Measurements from ENCODE around the gene LRRC37A3. TPM values are rescaled to one million over a fixed set of nuclear protein-coding genes. Genes with fewer than 3 reads are reported as not detected.
"Not testable (repeated sequence)": the region's sequence is repeated elsewhere in the genome, so short reads cannot be mapped to it uniquely, and the experiment has no call there.

LRRC37A3 gene
- total RNA-seq, 1 donor from 2014 or later = 10.5 TPM

DNA sequence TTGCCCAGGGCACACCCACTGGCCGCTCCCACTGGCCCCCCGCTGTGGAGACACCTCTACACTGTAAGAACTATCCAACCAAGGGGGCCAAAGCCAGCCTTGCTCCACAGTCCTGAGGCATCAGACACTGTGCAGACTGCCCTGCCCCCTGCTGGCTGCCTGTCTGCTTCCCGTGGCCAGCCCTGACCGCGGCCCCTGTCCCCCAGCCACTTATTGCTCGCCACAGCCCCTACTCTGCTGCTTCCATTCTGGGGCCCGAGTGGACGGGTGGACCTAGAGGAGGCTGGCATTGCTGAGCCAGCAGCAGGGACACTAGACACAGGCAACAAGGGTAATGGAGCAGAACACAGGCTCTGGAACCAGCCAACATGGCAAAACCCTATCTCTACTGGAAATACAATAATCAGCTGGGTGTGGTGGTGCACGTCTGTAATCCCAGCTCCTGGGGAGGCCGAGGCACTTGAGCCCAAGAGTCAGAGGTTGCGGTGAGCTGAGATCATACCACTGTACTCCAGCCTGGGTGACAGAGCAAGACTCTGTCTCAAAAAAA is 19.7 kb upstream of the LRRC37A3 start:
- peaks cover 6% of the 10 kb centered on the region for H3K4me1 Mint-ChIP-seq (ENCODE audit: low read depth)
- no peaks in the 10 kb centered on the region for H3K36me3 Mint-ChIP-seq (ENCODE audit: low read depth)
- intact Hi-C loops (cut with micrococcal nuclease) = loop anchor here (10.0 kb wide), 1 partner anchor 164 kb away; no protein-coding TSS in a partner anchor
- H3K27ac Mint-ChIP-seq = no peak overlapping the region
- DNase-seq (ENCODE audit: low spot score) = no peak
- H3K9me3 Mint-ChIP-seq = no peaks in the 10 kb centered on the region
- H3K4me3 Mint-ChIP-seq (ENCODE audit: low read depth) = no peak overlapping the region
- peaks cover 2% of the 10 kb centered on the region for H3K27me3 Mint-ChIP-seq (ENCODE audit: low read depth)

DNA sequence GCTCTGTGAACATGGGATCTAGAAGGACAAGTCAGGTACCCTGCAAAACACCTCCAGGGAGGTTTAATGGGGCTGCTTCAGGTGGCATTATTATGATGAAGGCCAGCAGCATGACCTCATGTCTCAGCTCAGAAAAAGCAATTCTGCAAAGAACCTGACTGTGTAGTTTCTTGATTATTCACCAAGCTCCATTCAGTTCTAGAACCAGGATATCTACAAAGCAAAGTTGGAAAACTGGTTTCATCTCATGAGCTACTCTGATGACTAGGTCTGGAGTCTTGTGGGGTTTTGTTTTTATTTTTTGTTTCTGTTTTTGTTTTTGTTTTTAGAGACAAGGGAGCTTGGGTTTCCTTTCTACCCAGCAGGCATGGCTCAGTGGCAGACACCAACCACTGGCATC is 19.0 kb upstream of the LRRC37A3 start:
- peaks cover 6% of the 10 kb centered on the region for H3K4me1 Mint-ChIP-seq (ENCODE audit: low read depth)
- no peak for DNase-seq (ENCODE audit: low spot score)
- no peaks in the 10 kb centered on the region for H3K36me3 Mint-ChIP-seq (ENCODE audit: low read depth)
- H3K4me3 Mint-ChIP-seq (ENCODE audit: low read depth) = no peak overlapping the region
- peaks cover 2% of the 10 kb centered on the region for H3K27me3 Mint-ChIP-seq (ENCODE audit: low read depth)
- H3K9me3 Mint-ChIP-seq = no peaks in the 10 kb centered on the region
- no peak overlapping the region for H3K27ac Mint-ChIP-seq
- intact Hi-C loops (cut with micrococcal nuclease) = loop anchor here (10.0 kb wide), 1 partner anchor 163 kb away; no protein-coding TSS in a partner anchor

DNA sequence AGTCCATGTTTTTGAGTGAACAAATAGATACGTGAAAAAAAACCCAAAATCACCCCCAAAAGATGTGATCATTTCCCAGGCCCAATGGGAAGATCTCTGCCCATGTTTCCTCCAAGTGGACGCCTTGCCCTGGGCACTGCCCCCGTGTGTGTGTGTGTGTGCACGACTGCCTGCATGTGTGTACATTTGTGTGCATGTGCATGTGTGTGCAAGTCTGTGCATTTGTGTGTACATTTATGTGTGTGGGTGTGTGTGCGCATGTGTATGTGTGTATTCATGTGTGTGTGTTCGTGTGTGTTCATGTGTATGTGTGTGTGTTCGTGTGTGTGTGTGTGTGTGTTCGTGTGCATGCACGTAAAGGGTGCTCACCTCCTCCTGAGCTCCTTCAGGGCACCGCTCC is 16.8 kb upstream of the LRRC37A3 start:
- no peaks in the 10 kb centered on the region for H3K9me3 Mint-ChIP-seq
- intact Hi-C loops (cut with micrococcal nuclease) = loop anchor here (10.0 kb wide), 1 partner anchor 161 kb away; no protein-coding TSS in a partner anchor
- no peak overlapping the region for H3K4me3 Mint-ChIP-seq (ENCODE audit: low read depth)

DNA sequence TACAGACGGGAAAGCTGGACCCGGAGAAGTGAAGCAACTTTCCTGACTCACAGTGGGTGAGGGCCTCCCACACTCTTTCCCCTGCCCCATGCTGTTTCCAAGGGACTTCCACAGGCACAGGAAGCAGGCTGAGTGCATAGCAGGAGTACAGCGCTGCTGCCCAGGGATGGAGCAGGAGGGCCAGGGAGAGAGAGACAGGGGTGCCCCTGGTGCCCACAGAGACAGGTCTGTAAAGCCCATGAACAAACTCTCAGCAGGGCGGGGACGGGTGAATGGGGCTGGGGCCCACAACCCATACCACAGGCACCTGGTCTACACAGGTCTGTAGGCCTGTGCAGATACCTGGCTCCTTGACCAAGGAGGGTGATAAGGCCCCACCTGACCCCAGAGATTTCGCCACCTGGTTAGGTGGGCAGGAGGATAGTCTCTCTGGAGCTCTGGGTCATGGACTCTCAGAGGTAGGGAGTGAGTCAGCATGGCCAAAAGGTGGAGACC is 15.1 kb upstream of the LRRC37A3 start:
- not testable (repeated sequence) for H3K27ac Mint-ChIP-seq; H3K36me3 Mint-ChIP-seq (ENCODE audit: low read depth); H3K4me3 Mint-ChIP-seq (ENCODE audit: low read depth); H3K27me3 Mint-ChIP-seq (ENCODE audit: low read depth); DNase-seq (ENCODE audit: low spot score); H3K9me3 Mint-ChIP-seq
- intact Hi-C loops (cut with micrococcal nuclease) = loop anchor here (10.0 kb wide), 1 partner anchor 160 kb away; no protein-coding TSS in a partner anchor
- peaks cover 16% of the 10 kb centered on the region for H3K4me1 Mint-ChIP-seq (ENCODE audit: low read depth)

More for the DNA sequence above, 16.8 kb upstream of the LRRC37A3 start:
- Mint-ChIP-seq H3K36me3 (ENCODE audit: low read depth) (no peaks in the 10 kb centered on the region), H3K27ac (no peak overlapping the region), H3K4me1 (ENCODE audit: low read depth) (peaks cover 6% of the 10 kb centered on the region), H3K27me3 (ENCODE audit: low read depth) (no peaks in the 10 kb centered on the region)
- DNase-seq (ENCODE audit: low spot score) = no peak

DNA sequence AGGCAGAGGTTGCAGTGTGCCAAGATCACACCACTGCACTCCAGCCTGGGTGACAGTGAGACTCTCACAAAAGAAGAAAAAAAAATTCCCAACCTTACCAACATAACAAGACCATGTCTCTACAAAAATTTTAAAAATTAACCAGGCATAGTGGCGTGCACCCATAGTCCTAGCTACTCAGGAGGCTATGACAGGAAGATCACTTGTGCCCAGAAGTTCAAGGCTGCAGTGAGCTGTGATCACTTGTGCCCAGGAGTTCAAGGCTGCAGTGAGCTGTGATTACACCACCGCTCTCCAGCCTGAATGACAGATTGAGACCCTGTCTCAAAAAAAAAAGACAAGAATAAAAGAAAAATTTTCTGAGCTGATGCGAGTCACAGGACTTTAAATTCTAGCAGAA is 13.6 kb upstream of the LRRC37A3 start:
- not testable (repeated sequence) for H3K27me3 Mint-ChIP-seq (ENCODE audit: low read depth); H3K4me3 Mint-ChIP-seq (ENCODE audit: low read depth); H3K27ac Mint-ChIP-seq; H3K9me3 Mint-ChIP-seq; DNase-seq (ENCODE audit: low spot score); H3K36me3 Mint-ChIP-seq (ENCODE audit: low read depth)
- H3K4me1 Mint-ChIP-seq (ENCODE audit: low read depth) = peaks cover 16% of the 10 kb centered on the region
- intact Hi-C loops (cut with micrococcal nuclease) = loop anchor here (10.0 kb wide), 1 partner anchor 158 kb away; no protein-coding TSS in a partner anchor

DNA sequence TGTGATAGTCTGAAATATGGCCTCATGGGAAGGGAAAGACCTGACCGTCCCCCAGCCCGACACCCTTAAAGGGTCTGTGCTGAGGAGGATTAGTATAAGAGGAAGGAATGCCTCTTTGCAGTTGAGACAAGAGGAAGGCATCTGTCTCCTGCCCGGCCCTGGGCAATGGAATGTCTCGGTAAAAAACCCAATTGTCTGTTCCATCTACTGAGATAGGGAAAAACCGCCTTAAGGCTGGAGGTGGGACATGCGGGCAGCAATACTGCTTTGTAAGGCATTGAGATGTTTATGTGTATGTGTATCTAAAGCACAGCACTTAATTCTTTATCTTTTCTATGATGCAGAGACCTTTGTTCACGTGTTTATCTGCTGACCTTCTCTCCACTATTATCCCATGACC is 11.1 kb upstream of the LRRC37A3 start:
- H3K27ac Mint-ChIP-seq = not testable (repeated sequence)

DNA sequence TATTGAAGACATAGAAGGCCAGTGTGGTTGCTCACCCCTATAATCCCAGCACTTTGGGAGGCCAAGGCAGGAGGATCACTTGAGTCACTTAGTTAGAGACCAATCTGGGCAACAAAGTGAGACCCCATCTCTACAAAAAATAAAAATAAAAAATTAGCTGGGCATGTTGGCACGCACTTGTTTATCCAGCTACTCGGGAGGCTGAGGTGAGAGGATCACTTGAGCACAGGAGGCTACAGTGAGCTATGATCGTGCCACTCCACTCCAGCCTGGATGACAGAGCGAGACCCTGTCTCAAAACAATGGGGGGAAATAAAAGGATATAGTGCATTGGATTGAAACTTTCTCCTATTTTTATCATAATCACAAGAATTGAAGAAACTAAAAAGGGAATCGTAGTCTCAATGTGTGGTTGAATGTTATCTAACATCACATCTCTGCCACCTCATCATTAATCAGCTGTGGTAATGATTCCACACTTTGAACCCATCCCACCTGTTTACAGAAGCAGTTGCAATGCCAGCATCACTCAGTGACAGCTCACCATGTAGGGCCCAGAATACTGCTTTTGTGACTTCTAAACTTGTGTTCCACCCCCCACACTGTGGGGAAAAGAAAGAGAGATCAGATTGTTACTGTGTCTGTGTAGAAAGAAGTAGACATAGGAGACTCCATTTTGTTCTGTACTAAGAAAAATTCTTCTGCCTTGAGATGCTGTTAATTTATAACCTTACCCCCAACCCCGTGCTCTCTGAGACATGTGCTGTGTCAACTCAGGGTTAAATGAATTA is 10.3 kb upstream of the LRRC37A3 start:
- intact Hi-C loops (cut with micrococcal nuclease) = loop anchor here (10.0 kb wide), 1 partner anchor 155 kb away; no protein-coding TSS in a partner anchor
- H3K9me3 Mint-ChIP-seq; H3K4me3 Mint-ChIP-seq (ENCODE audit: low read depth); H3K36me3 Mint-ChIP-seq (ENCODE audit: low read depth); H3K27me3 Mint-ChIP-seq (ENCODE audit: low read depth); DNase-seq (ENCODE audit: low spot score): not testable (repeated sequence)
- Mint-ChIP-seq H3K4me1 (ENCODE audit: low read depth) (peaks cover 20% of the 10 kb centered on the region), H3K27ac (peak overlapping the region; percentile 50)

More for the DNA sequence above, 11.1 kb upstream of the LRRC37A3 start:
- H3K4me1 Mint-ChIP-seq (ENCODE audit: low read depth) = peaks cover 20% of the 10 kb centered on the region
- H3K4me3 Mint-ChIP-seq (ENCODE audit: low read depth); H3K27me3 Mint-ChIP-seq (ENCODE audit: low read depth); H3K9me3 Mint-ChIP-seq; H3K36me3 Mint-ChIP-seq (ENCODE audit: low read depth); DNase-seq (ENCODE audit: low spot score): not testable (repeated sequence)
- intact Hi-C loops (cut with micrococcal nuclease) = loop anchor here (10.0 kb wide), 1 partner anchor 156 kb away; no protein-coding TSS in a partner anchor

DNA sequence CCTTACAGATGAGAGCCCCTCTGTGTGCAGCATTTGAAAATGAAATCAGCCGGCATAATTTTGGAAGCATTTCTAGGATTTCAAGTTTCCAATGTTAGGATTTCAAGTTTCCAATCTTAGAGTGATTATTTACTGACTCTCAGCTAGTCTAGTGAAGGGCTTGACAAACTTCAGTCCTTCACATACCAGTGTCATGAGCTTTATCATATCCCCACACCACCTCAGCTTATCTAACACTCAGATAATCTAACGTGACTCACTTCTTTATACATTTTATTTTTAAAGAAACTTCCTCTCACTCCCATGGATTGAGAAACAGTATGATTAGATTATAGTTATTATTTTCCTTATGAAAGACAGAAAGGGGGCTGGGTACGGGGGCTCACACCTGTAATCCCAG is 9.4 kb upstream of the LRRC37A3 start:
- H3K36me3 Mint-ChIP-seq (ENCODE audit: low read depth); H3K27ac Mint-ChIP-seq; H3K9me3 Mint-ChIP-seq; H3K4me3 Mint-ChIP-seq (ENCODE audit: low read depth); intact Hi-C loops (cut with micrococcal nuclease); H3K27me3 Mint-ChIP-seq (ENCODE audit: low read depth); DNase-seq (ENCODE audit: low spot score): not testable (repeated sequence)
- H3K4me1 Mint-ChIP-seq (ENCODE audit: low read depth) = peaks cover 20% of the 10 kb centered on the region

DNA sequence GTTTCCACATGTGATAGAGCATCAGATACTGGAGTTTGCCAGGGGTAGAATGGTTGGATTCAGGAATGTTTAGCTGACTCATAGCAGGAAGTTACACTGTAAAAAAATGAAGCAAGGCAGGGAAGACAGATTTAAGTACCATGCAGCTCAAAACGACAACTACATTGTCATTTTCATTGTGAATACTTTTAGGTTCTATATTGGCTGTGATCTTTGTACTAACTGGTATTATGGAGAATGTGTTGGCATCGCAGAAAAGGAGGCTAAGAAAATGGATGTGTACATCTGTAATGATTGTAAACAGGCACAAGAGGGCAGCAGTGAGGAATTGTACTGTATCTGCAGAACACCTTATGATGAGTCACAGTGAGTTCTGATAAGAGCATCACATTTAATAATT is 8.2 kb upstream of the LRRC37A3 start:
- Mint-ChIP-seq H3K4me1 (ENCODE audit: low read depth) (peaks cover 31% of the 10 kb centered on the region), H3K27ac (peak overlapping the region; percentile 36)
- H3K9me3 Mint-ChIP-seq; H3K4me3 Mint-ChIP-seq (ENCODE audit: low read depth); H3K27me3 Mint-ChIP-seq (ENCODE audit: low read depth); H3K36me3 Mint-ChIP-seq (ENCODE audit: low read depth); intact Hi-C loops (cut with micrococcal nuclease): not testable (repeated sequence)
- peak; percentile 41 for DNase-seq (ENCODE audit: low spot score)

DNA sequence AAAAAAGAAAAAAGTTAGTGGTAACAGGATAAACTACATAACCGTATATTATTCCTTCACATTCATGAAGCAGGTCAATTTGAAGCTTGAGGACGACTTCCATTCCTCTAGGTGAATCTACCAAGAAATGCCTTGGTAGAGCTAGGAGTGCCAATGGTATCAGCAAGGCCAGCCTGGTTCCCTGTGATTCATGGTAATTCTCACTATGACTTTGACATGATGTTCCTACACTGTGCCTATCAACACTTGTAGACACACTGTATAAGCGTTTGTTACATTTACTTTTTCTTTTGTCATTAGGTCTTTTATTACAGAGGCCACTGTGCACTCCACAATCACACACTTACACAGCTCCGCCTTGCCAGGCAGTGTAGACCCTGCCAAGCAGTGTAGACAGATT is 7.2 kb upstream of the LRRC37A3 start:
- H3K4me3 Mint-ChIP-seq (ENCODE audit: low read depth); H3K27me3 Mint-ChIP-seq (ENCODE audit: low read depth); H3K36me3 Mint-ChIP-seq (ENCODE audit: low read depth); intact Hi-C loops (cut with micrococcal nuclease); DNase-seq (ENCODE audit: low spot score); H3K27ac Mint-ChIP-seq; H3K9me3 Mint-ChIP-seq: not testable (repeated sequence)
- H3K4me1 Mint-ChIP-seq (ENCODE audit: low read depth) = peaks cover 31% of the 10 kb centered on the region

DNA sequence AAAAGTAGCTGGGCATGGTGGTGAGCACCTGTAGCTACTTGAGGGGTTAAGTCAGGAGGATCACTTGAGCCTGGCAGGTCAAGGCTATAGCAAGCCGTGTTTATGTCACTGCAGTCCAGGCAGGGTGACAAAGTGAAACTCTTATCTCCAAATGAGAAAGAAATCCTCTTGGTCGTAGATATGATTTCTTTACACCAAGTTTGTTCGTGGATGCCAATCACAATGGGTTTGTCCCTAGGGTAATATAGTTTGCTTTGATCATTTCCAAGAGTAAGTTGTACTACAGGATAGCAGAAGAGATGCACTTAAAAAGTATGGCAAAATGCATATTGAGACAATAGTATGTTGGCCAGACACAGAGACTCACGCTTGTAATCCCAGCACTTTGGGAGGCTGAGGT is 6.0 kb upstream of the LRRC37A3 start:
- H3K4me1 Mint-ChIP-seq (ENCODE audit: low read depth) = peaks cover 27% of the 10 kb centered on the region
- intact Hi-C loops (cut with micrococcal nuclease); H3K36me3 Mint-ChIP-seq (ENCODE audit: low read depth); H3K9me3 Mint-ChIP-seq; H3K27ac Mint-ChIP-seq; H3K27me3 Mint-ChIP-seq (ENCODE audit: low read depth); H3K4me3 Mint-ChIP-seq (ENCODE audit: low read depth); DNase-seq (ENCODE audit: low spot score): not testable (repeated sequence)

DNA sequence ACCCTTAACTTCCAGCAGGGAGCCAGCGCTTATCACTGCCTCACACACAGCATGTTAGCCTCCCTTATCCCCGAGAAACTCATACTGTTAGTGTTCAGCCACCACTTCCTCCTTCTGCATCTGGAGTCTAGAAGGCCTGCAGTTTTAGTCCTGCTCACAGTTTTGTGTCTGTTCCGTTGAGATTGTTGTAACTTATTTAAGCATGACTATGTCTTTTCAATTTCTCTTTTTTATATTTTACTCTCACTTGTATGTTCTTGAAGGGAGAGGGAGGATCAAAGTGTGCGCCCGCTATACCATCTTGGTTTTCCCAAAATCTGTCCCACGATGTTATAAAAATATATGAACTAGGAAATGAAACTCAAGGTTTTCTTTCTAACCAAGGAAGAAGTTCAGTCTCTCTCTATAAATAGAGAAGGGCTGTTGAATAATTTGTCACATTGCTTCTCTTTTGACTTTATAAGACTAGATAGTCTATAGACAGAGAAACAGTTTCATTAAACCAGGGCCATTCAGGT is 3.8 kb upstream of the LRRC37A3 start:
- H3K4me1 Mint-ChIP-seq (ENCODE audit: low read depth) = peaks cover 21% of the 10 kb centered on the region
- not testable (repeated sequence) for H3K9me3 Mint-ChIP-seq; H3K27me3 Mint-ChIP-seq (ENCODE audit: low read depth); DNase-seq (ENCODE audit: low spot score); H3K36me3 Mint-ChIP-seq (ENCODE audit: low read depth)
- intact Hi-C loops (cut with micrococcal nuclease) = loop anchor here (5.0 kb wide), 1 partner anchor 39 kb away; no protein-coding TSS in a partner anchor
- H3K4me3 Mint-ChIP-seq (ENCODE audit: low read depth) = peak overlapping the region; percentile 5
- H3K27ac Mint-ChIP-seq = peak overlapping the region; percentile 46
